ENCODE measurements around the gene HNRNPA2B1. TPM values are rescaled to one million over a fixed set of nuclear protein-coding genes. Genes with fewer than 3 reads are reported as not detected.
"Not testable (repeated sequence)": the region's sequence is repeated elsewhere in the genome, so short reads cannot be mapped to it uniquely, and the experiment has no call there.

HNRNPA2B1 gene
- total RNA-seq, 4 donors from 2014 or later = 78.1 to 133 (median 99.4) TPM

DNA sequence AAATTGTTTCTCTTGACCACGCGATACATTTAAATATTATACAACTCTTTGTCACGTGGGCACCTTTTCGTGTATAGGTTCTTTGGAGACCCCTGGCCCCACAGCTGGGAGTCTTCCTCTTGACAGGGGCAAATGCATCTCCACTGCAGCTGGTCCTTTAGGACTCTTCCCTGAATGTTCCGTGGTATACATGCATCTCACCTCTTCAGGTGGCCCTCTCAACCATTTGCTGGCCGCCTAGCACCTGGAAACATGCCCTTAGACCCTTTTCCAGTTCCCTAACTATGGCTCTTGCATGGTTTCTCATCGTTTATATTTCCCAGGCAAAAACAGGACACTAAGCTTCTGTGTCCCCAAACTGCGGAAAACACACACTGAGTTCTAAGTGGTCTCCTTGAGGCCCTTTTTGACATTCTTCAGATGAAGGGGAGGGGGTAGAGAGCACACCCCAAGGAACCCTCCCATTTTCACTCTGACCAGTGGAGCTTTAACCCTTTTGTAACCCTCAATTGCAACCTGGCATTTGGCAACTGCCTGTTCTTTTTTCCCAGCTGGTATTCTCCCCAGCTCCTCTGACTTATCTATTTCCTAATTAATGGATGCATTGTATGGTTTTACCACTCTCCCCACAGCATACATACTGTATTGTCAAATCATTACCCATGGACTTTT is 20.6 kb downstream of the HNRNPA2B1 start:
- intact Hi-C loops (cut with DNase I; ENCODE audit: low total_unique reads) = no loop called here
- TF ChIP-seq, protein P1, sequence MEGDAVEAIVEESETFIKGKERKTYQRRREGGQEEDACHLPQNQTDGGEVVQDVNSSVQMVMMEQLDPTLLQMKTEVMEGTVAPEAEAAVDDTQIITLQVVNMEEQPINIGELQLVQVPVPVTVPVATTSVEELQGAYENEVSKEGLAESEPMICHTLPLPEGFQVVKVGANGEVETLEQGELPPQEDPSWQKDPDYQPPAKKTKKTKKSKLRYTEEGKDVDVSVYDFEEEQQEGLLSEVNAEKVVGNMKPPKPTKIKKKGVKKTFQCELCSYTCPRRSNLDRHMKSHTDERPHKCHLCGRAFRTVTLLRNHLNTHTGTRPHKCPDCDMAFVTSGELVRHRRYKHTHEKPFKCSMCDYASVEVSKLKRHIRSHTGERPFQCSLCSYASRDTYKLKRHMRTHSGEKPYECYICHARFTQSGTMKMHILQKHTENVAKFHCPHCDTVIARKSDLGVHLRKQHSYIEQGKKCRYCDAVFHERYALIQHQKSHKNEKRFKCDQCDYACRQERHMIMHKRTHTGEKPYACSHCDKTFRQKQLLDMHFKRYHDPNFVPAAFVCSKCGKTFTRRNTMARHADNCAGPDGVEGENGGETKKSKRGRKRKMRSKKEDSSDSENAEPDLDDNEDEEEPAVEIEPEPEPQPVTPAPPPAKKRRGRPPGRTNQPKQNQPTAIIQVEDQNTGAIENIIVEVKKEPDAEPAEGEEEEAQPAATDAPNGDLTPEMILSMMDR (IDR thresholded peaks at IDR 0.05) = no peak
- no peak for TF ChIP-seq POLR2A (IDR thresholded peaks at IDR 0.05)
- DNase-seq (ENCODE audit: low spot score in 2 of 2) = no peak
- no peak overlapping the region for H3K4me3 ChIP-seq (ENCODE audit: low read depth, poor library complexity, severe bottlenecking)
- 64 to 65% methylated on average over 8 of the region's 8 CpGs for WGBS, 2 donors

GRCh38 chr7:26179422-26179821 is 21.1 kb downstream of the HNRNPA2B1 start:
- 68 to 82% methylated on average over 5 of the region's 5 CpGs for WGBS, 2 donors
- intact Hi-C loops (cut with DNase I; ENCODE audit: low total_unique reads) = no loop called here
- H3K4me3 ChIP-seq (ENCODE audit: low read depth, poor library complexity, severe bottlenecking) = no peak overlapping the region
- TF ChIP-seq POLR2A (IDR thresholded peaks at IDR 0.05) = no peak
- TF ChIP-seq, protein P1 (IDR thresholded peaks at IDR 0.05) = no peak
- DNase-seq (ENCODE audit: low spot score in 2 of 2) = no peak

- no peak for DNase-seq (ENCODE audit: low spot score in 2 of 2)
- intact Hi-C loops (cut with DNase I; ENCODE audit: low total_unique reads) = no loop called here
- no peak overlapping the region for H3K4me3 ChIP-seq (ENCODE audit: low read depth, poor library complexity, severe bottlenecking)
- 67 to 71% methylated on average over 7 of the region's 7 CpGs for WGBS, 2 donors
- TF ChIP-seq, protein P1 (IDR thresholded peaks at IDR 0.05) = no peak
- no peak for TF ChIP-seq POLR2A (IDR thresholded peaks at IDR 0.05)
Observed at GRCh38 chr7:26178272-26178960, 22.1 kb downstream of the HNRNPA2B1 start.

DNA sequence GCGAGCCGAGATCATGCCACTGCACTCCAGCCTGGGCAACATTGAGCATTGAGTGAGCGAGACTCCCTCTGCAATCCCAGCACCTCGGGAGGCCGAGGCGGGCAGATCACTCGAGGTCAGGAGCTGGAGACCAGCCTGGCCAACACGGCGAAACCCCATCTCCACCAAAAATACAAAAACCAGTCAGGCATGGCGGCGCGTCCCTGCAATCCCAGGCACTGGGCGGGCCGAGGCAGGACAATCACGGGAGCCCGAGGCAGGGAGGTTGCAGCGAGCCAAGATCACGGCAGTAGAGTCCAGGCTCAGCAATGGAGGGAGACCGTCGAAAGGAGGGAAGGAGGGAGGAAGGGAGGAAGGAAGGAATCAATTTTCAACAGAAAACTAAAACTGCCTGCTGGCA is 23.3 kb downstream of the HNRNPA2B1 start:
- intact Hi-C loops (cut with DNase I; ENCODE audit: low total_unique reads); H3K4me3 ChIP-seq (ENCODE audit: low read depth, poor library complexity, severe bottlenecking); DNase-seq (ENCODE audit: low spot score in 2 of 2): not testable (repeated sequence)
- WGBS, 2 donors = 87 to 88% methylated on average over 20 of the region's 20 CpGs

DNA sequence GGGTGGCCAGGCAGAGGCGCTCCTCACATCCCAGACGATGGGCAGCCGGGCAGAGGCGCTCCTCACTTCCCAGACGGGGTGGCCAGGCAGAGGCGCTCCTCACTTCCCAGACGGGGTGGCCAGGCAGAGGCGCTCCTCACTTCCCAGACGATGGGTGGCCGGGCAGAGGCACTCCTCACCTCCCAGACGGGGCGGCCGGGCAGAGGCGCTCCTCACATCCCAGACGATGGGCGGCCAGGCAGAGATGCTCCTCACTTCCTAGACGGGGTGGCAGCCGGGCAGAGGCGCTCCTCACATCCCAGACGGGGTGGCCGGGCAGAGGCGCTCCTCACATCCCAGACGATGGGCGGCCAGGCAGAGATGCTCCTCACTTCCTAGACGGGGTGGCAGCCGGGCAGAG is 23.9 kb downstream of the HNRNPA2B1 start:
- WGBS, 2 donors = 100% methylated on average over 1 of the region's 26 CpGs; no CpG with 5 or more reads in 1 of the 2 donors
- DNase-seq (ENCODE audit: low spot score in 2 of 2); H3K4me3 ChIP-seq (ENCODE audit: low read depth, poor library complexity, severe bottlenecking); intact Hi-C loops (cut with DNase I; ENCODE audit: low total_unique reads): not testable (repeated sequence)

DNA sequence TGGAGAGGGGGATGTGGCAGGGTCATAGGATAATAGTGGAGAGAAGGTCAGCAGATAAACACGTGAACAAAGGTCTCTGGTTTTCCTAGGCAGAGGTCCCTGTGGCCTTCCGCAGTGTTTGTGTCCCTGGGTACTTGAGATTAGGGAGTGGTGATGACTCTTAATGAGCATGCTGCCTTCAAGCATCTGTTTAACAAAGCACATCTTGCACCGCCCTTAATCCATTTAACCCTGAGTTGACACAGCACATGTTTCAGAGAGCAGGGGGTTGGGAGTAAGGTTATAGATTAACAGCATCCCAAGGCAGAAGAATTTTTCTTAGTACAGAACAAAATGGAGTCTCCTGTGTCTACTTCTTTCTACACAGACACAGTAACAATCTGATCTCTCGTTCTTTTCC is 24.6 kb downstream of the HNRNPA2B1 start:
- 65 to 97% methylated on average over 2 to 3 of the region's 4 CpGs for WGBS, 2 donors
- H3K4me3 ChIP-seq (ENCODE audit: low read depth, poor library complexity, severe bottlenecking); DNase-seq (ENCODE audit: low spot score in 2 of 2); intact Hi-C loops (cut with DNase I; ENCODE audit: low total_unique reads): not testable (repeated sequence)

GRCh38 chr7:26172048-26172447 is 28.5 kb downstream of the HNRNPA2B1 start:
- no peak for TF ChIP-seq POLR2A (IDR thresholded peaks at IDR 0.05)
- TF ChIP-seq, protein P1 (IDR thresholded peaks at IDR 0.05) = no peak
- DNase-seq (ENCODE audit: low spot score in 2 of 2) = no peak
- H3K4me3 ChIP-seq (ENCODE audit: low read depth, poor library complexity, severe bottlenecking) = no peak overlapping the region
- intact Hi-C loops (cut with DNase I; ENCODE audit: low total_unique reads) = no loop called here
- 95 to 98% methylated on average over 1 of the region's 1 CpG for WGBS, 2 donors
